K562 (cell line): ENCODE measurements around the gene KRTAP1-5. TPM values are rescaled to one million over a fixed set of nuclear protein-coding genes. Genes with fewer than 3 reads are reported as not detected.

ENCODE experiments used
- polyA plus RNA-seq, 8 experiments: library from polyadenylated mRNA; depleted of rRNA in 4 of 8; stranded (reverse) in 5 of 8; unstranded in 3 of 8; fragments of >200 nt; fragmentation: Nextera tagmentation in 2 of 8; fragmentation: Illumina TruSeq in 1 of 8; extraction: Ambion mirVana in 2 of 8; extraction: Trizol in 1 of 8; gene quantifications; 2 replicates each; pipeline versions ENCODE4 v1.2.1 to v1.2.3, GENCODE V29; 2011 to 2014; ENCODE audit warnings: inconsistent platforms in 1 of 8, missing spikeins in 1 of 8
- small RNA-seq: library from RNA; depleted of rRNA; stranded (forward); fragments of <200 nt; gene quantifications from one replicate; pipeline ENCODE3, GENCODE V24; 2014
- total RNA-seq, 7 experiments: library from RNA; depleted of rRNA in 6 of 7; stranded (reverse); fragments of >200 nt in 6 of 7; fragmentation: Illumina TruSeq in 2 of 7; extraction: Trizol in 2 of 7; gene quantifications; 2 replicates each; pipeline versions ENCODE4 v1.2.1 to v1.2.3, GENCODE V29; 2011 to 2021; ENCODE audit warnings: low replicate concordance in 1 of 7
- TF ChIP-seq, protein P1 (sequence below): fragments of 450-650 bp; formaldehyde crosslinking; IDR thresholded peaks from 2 replicates; pipeline ENCODE4 v1.4.0; 2022; ENCODE audit warnings: missing genetic modification characterization

The KRTAP1-5 gene
- total and polyA plus RNA-seq, 9 of the 15 experiments (the other 6 are each of a cell fraction or from before 2014, with no cell fraction given), result not detected

DNA sequence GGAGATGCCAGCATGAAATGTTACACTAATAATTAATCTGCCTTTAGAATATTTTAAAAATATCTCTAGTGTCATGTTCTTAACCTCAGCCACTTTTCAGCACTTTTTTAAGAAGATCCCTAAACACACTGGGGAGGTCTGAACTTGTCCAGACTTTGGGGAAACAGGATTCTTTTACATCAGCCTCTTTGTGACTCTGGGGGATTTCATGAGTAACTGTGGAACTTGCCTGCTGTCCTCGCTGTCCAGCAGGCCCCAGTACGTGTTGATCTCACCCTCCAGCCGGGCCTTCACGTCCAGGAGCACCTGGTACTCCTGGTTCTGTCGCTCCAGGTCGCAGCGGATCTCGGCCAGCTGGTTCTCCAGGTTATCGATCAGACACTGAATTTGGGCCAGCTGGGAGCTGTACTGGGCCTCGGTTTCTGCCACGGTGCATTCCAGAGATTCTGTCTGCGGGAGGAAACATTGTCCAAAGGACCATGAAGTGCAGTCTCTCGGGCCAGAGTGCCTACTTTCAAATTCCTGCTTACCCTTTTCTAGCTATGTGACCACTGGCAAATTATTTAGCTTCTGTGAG, 48.3 kb downstream of the KRTAP1-5 start (continued):
- TF ChIP-seq, protein P1, sequence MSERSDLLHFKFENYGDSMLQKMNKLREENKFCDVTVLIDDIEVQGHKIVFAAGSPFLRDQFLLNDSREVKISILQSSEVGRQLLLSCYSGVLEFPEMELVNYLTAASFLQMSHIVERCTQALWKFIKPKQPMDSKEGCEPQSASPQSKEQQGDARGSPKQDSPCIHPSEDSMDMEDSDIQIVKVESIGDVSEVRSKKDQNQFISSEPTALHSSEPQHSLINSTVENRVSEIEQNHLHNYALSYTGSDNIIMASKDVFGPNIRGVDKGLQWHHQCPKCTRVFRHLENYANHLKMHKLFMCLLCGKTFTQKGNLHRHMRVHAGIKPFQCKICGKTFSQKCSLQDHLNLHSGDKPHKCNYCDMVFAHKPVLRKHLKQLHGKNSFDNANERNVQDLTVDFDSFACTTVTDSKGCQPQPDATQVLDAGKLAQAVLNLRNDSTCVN (CRISPR knock-in tag), result no peak

Small RNA genes lying within 50 kb of the gene (small RNA-seq; reads per million reads assigned to genes)
- gene KRTAP3-4P, result not detected

Other genes starting within 250 kb of the KRTAP1-5 start
Only the 7 nearest of the 38 such genes appear.
- gene KRTAP3-2, start 27.3 kb downstream of the KRTAP1-5 start, total RNA-seq (2014; rRNA removed), result not detected in 2 replicates
- gene KRTAP3-2, start 27.3 kb downstream of the KRTAP1-5 start, total RNA-seq (2014; rRNA removed; fragmentation: Illumina TruSeq; extraction: Trizol), result not detected in 2 replicates
- not detected in 2 replicates for gene KRTAP3-2, start 27.3 kb downstream of the KRTAP1-5 start, total RNA-seq (2015; rRNA removed; fragmentation: Illumina TruSeq; extraction: Trizol)
- gene KRTAP3-2, start 27.3 kb downstream of the KRTAP1-5 start, total RNA-seq (2021), result not detected in 2 replicates
- gene KRTAP3-2, start 27.3 kb downstream of the KRTAP1-5 start, polyA plus RNA-seq (2011; rRNA removed), result not detected in 2 replicates
- gene KRTAP3-2, start 27.3 kb downstream of the KRTAP1-5 start, polyA plus RNA-seq (2014; fragmentation: Illumina TruSeq; extraction: Trizol), result not detected in 2 replicates
- gene KRTAP3-2, start 27.3 kb downstream of the KRTAP1-5 start, polyA plus RNA-seq (2014; fragmentation: Nextera tagmentation; extraction: Ambion mirVana), result not detected
- not detected in 2 replicates for gene KRTAP3-2, start 27.3 kb downstream of the KRTAP1-5 start, polyA plus RNA-seq (2014; rRNA removed)
- gene KRTAP3-1, start 18.1 kb downstream of the KRTAP1-5 start, total RNA-seq (2014; rRNA removed), result not detected in 2 replicates
- not detected in 2 replicates for gene KRTAP3-1, start 18.1 kb downstream of the KRTAP1-5 start, total RNA-seq (2014; rRNA removed; fragmentation: Illumina TruSeq; extraction: Trizol)
- gene KRTAP3-1, start 18.1 kb downstream of the KRTAP1-5 start, total RNA-seq (2015; rRNA removed; fragmentation: Illumina TruSeq; extraction: Trizol), result not detected in 2 replicates
- gene KRTAP3-1, start 18.1 kb downstream of the KRTAP1-5 start, total RNA-seq (2021), result not detected in 2 replicates
- not detected in 2 replicates for gene KRTAP3-1, start 18.1 kb downstream of the KRTAP1-5 start, polyA plus RNA-seq (2011; rRNA removed)
- gene KRTAP3-1, start 18.1 kb downstream of the KRTAP1-5 start, polyA plus RNA-seq (2014; fragmentation: Illumina TruSeq; extraction: Trizol), result not detected in 2 replicates
- gene KRTAP3-1, start 18.1 kb downstream of the KRTAP1-5 start, polyA plus RNA-seq (2014; fragmentation: Nextera tagmentation; extraction: Ambion mirVana), result not detected
- not detected in 2 replicates for gene KRTAP3-1, start 18.1 kb downstream of the KRTAP1-5 start, polyA plus RNA-seq (2014; rRNA removed)
- not detected in 2 replicates for gene KRTAP1-4, start 3.0 kb upstream of the KRTAP1-5 start, total RNA-seq (2014; rRNA removed)
- gene KRTAP1-4, start 3.0 kb upstream of the KRTAP1-5 start, total RNA-seq (2014; rRNA removed; fragmentation: Illumina TruSeq; extraction: Trizol), result not detected in 2 replicates
- not detected in 2 replicates for gene KRTAP1-4, start 3.0 kb upstream of the KRTAP1-5 start, total RNA-seq (2015; rRNA removed; fragmentation: Illumina TruSeq; extraction: Trizol)
- gene KRTAP1-4, start 3.0 kb upstream of the KRTAP1-5 start, total RNA-seq (2021), result not detected in 2 replicates
- gene KRTAP1-4, start 3.0 kb upstream of the KRTAP1-5 start, polyA plus RNA-seq (2011; rRNA removed), result not detected in 2 replicates
- not detected in 2 replicates for gene KRTAP1-4, start 3.0 kb upstream of the KRTAP1-5 start, polyA plus RNA-seq (2014; fragmentation: Illumina TruSeq; extraction: Trizol)
- gene KRTAP1-4, start 3.0 kb upstream of the KRTAP1-5 start, polyA plus RNA-seq (2014; fragmentation: Nextera tagmentation; extraction: Ambion mirVana), result not detected
- not detected in 2 replicates for gene KRTAP1-4, start 3.0 kb upstream of the KRTAP1-5 start, polyA plus RNA-seq (2014; rRNA removed)
- not detected in 2 replicates for gene KRTAP1-3, start 7.7 kb upstream of the KRTAP1-5 start, total RNA-seq (2014; rRNA removed)
- not detected in 2 replicates for gene KRTAP1-3, start 7.7 kb upstream of the KRTAP1-5 start, total RNA-seq (2014; rRNA removed; fragmentation: Illumina TruSeq; extraction: Trizol)
- gene KRTAP1-3, start 7.7 kb upstream of the KRTAP1-5 start, total RNA-seq (2015; rRNA removed; fragmentation: Illumina TruSeq; extraction: Trizol), result not detected in 2 replicates
- gene KRTAP1-3, start 7.7 kb upstream of the KRTAP1-5 start, total RNA-seq (2021), result not detected in 2 replicates
- gene KRTAP1-3, start 7.7 kb upstream of the KRTAP1-5 start, polyA plus RNA-seq (2011; rRNA removed), result not detected in 2 replicates
- not detected in 2 replicates for gene KRTAP1-3, start 7.7 kb upstream of the KRTAP1-5 start, polyA plus RNA-seq (2014; fragmentation: Illumina TruSeq; extraction: Trizol)
- not detected for gene KRTAP1-3, start 7.7 kb upstream of the KRTAP1-5 start, polyA plus RNA-seq (2014; fragmentation: Nextera tagmentation; extraction: Ambion mirVana)
- not detected in 2 replicates for gene KRTAP1-3, start 7.7 kb upstream of the KRTAP1-5 start, polyA plus RNA-seq (2014; rRNA removed)
- gene KRTAP1-1, start 14.2 kb upstream of the KRTAP1-5 start, total RNA-seq (2014; rRNA removed), result not detected in 2 replicates
- not detected in 2 replicates for gene KRTAP1-1, start 14.2 kb upstream of the KRTAP1-5 start, total RNA-seq (2014; rRNA removed; fragmentation: Illumina TruSeq; extraction: Trizol)
- not detected in 2 replicates for gene KRTAP1-1, start 14.2 kb upstream of the KRTAP1-5 start, total RNA-seq (2015; rRNA removed; fragmentation: Illumina TruSeq; extraction: Trizol)
- not detected in 2 replicates for gene KRTAP1-1, start 14.2 kb upstream of the KRTAP1-5 start, total RNA-seq (2021)
- not detected in 2 replicates for gene KRTAP1-1, start 14.2 kb upstream of the KRTAP1-5 start, polyA plus RNA-seq (2011; rRNA removed)
- not detected in 2 replicates for gene KRTAP1-1, start 14.2 kb upstream of the KRTAP1-5 start, polyA plus RNA-seq (2014; fragmentation: Illumina TruSeq; extraction: Trizol)
- not detected for gene KRTAP1-1, start 14.2 kb upstream of the KRTAP1-5 start, polyA plus RNA-seq (2014; fragmentation: Nextera tagmentation; extraction: Ambion mirVana)
- gene KRTAP1-1, start 14.2 kb upstream of the KRTAP1-5 start, polyA plus RNA-seq (2014; rRNA removed), result not detected in 2 replicates
- not detected in 2 replicates for gene KRTAP2-1, start 20.1 kb upstream of the KRTAP1-5 start, total RNA-seq (2014; rRNA removed)
- gene KRTAP2-1, start 20.1 kb upstream of the KRTAP1-5 start, total RNA-seq (2014; rRNA removed; fragmentation: Illumina TruSeq; extraction: Trizol), result not detected in 2 replicates
- gene KRTAP2-1, start 20.1 kb upstream of the KRTAP1-5 start, total RNA-seq (2015; rRNA removed; fragmentation: Illumina TruSeq; extraction: Trizol), result not detected in 2 replicates
- gene KRTAP2-1, start 20.1 kb upstream of the KRTAP1-5 start, total RNA-seq (2021), result not detected in 2 replicates
- gene KRTAP2-1, start 20.1 kb upstream of the KRTAP1-5 start, polyA plus RNA-seq (2011; rRNA removed), result not detected in 2 replicates
- not detected in 2 replicates for gene KRTAP2-1, start 20.1 kb upstream of the KRTAP1-5 start, polyA plus RNA-seq (2014; fragmentation: Illumina TruSeq; extraction: Trizol)
- gene KRTAP2-1, start 20.1 kb upstream of the KRTAP1-5 start, polyA plus RNA-seq (2014; fragmentation: Nextera tagmentation; extraction: Ambion mirVana), result not detected
- gene KRTAP2-1, start 20.1 kb upstream of the KRTAP1-5 start, polyA plus RNA-seq (2014; rRNA removed), result not detected in 2 replicates
- gene KRTAP2-2, start 28.0 kb upstream of the KRTAP1-5 start, total RNA-seq (2014; rRNA removed), result not detected in 2 replicates
- not detected in 2 replicates for gene KRTAP2-2, start 28.0 kb upstream of the KRTAP1-5 start, total RNA-seq (2014; rRNA removed; fragmentation: Illumina TruSeq; extraction: Trizol)
- not detected in 2 replicates for gene KRTAP2-2, start 28.0 kb upstream of the KRTAP1-5 start, total RNA-seq (2015; rRNA removed; fragmentation: Illumina TruSeq; extraction: Trizol)
- not detected in 2 replicates for gene KRTAP2-2, start 28.0 kb upstream of the KRTAP1-5 start, total RNA-seq (2021)
- gene KRTAP2-2, start 28.0 kb upstream of the KRTAP1-5 start, polyA plus RNA-seq (2011; rRNA removed), result not detected in 2 replicates
- not detected in 2 replicates for gene KRTAP2-2, start 28.0 kb upstream of the KRTAP1-5 start, polyA plus RNA-seq (2014; fragmentation: Illumina TruSeq; extraction: Trizol)
- gene KRTAP2-2, start 28.0 kb upstream of the KRTAP1-5 start, polyA plus RNA-seq (2014; fragmentation: Nextera tagmentation; extraction: Ambion mirVana), result not detected
- not detected in 2 replicates for gene KRTAP2-2, start 28.0 kb upstream of the KRTAP1-5 start, polyA plus RNA-seq (2014; rRNA removed)